HCT116 (cell line): ENCODE measurements around the gene ITPR1. TPM values are rescaled to one million over a fixed set of nuclear protein-coding genes. Genes with fewer than 3 reads are reported as not detected.

Source experiments
- ATAC-seq: fragments of 200-7000 bp; cut with Tn5 transposase; 2 replicates; pipeline ENCODE4 v1.9.1; 2020; ENCODE audit warnings: mild to moderate bottlenecking, moderate library complexity
- BruUV-seq: library from RNA; stranded (reverse); fragments of 400-500 nt; replicated peaks from 2 replicates; lab custom pipeline; 2021; lab: Mats Ljungman, UMichigan
- CTCF ChIA-PET: fragments of 300-600 bp; sonication (Branson Sonifier 250); formaldehyde crosslinking; loops from one replicate; lab custom pipeline; 2021; ENCODE audit warnings: antibody characterized with exemption; lab: Charles Lee
- POLR2A ChIA-PET: fragments of 300-600, 350-600 bp; sonication (Branson Sonifier 250); formaldehyde crosslinking; loops from one replicate; lab custom pipeline; 2021; ENCODE audit warnings: antibody characterized with exemption; lab: Charles Lee
- RAD21 ChIA-PET, 2 experiments: fragments of 300-600 bp; sonication (Branson Sonifier 250); formaldehyde crosslinking; loops; one replicate each; lab custom pipeline; 2023; ENCODE audit warnings: low total read pairs in 2 of 2; ENCODE audit not compliant: uncharacterized antibody in 2 of 2, unreplicated experiment in 2 of 2, low non-redundant PET in 1 of 2; lab: Charles Lee
- DNase-seq: peaks from one replicate; pipeline ENCODE4 v3.0.0-alpha.2; 2010; ENCODE audit warnings: low read depth, low spot score
- H2AFZ ChIP-seq: fragments of 200-600 bp; shearing (Covaris generic), sonication (generic); 2 replicates; pipeline ENCODE4 v1.6.1; 2017; ENCODE audit warnings: low read depth, mixed run types, mixed read lengths, antibody characterized with exemption, low read length; ENCODE audit not compliant: poor library complexity, severe bottlenecking
- H3K27ac ChIP-seq: 2 replicates; pipeline ENCODE4 v1.5.1; 2012; ENCODE audit warnings: low read depth, low read length
- H3K27me3 ChIP-seq: fragments of 200-600 bp; sonication (generic); 2 replicates; pipeline ENCODE4 v1.6.1; 2016; ENCODE audit warnings: mixed run types, low read length, mixed read lengths; ENCODE audit not compliant: insufficient read depth
- H3K36me3 ChIP-seq, 2 experiments: fragments of 200-500 bp in 1 of 2; fragments of 200-600 bp in 1 of 2; sonication (Bioruptor generic) in 1 of 2; sonication (generic) in 1 of 2; 2 replicates each; pipeline versions ENCODE4 v1.5.1 to v1.6.1; 2014 to 2016; ENCODE audit warnings: low read length in 2 of 2, inconsistent platforms in 1 of 2, mixed read lengths in 1 of 2, mixed run types in 1 of 2; ENCODE audit not compliant: insufficient read depth in 2 of 2, control insufficient read depth in 1 of 2
- H3K4me1 ChIP-seq, 2 experiments: fragments of 200-600 bp in 1 of 2; sonication (generic) in 1 of 2; 2 replicates each; pipeline versions ENCODE4 v1.5.1 to v1.6.1; 2012 to 2017; ENCODE audit warnings: low read length in 2 of 2, inconsistent platforms in 1 of 2, mild to moderate bottlenecking in 1 of 2, mixed read lengths in 1 of 2, mixed run types in 1 of 2, moderate library complexity in 1 of 2; ENCODE audit not compliant: insufficient read depth in 2 of 2, control insufficient read depth in 1 of 2
- H3K4me2 ChIP-seq: fragments of 200-600 bp; sonication (generic); 2 replicates; pipeline ENCODE4 v1.6.1; 2017; ENCODE audit warnings: mixed run types, low read length, mixed read lengths
- H3K4me3 ChIP-seq, 2 experiments: fragments of 200-600 bp in 1 of 2; sonication (generic) in 1 of 2; replicated peaks in 1 of 2; 2 replicates each; pipeline ENCODE4 v1.5.1; 2011 to 2016; ENCODE audit warnings: low read length in 2 of 2, control low read depth in 1 of 2, low read depth in 1 of 2, mild to moderate bottlenecking in 1 of 2, mixed read lengths in 1 of 2, mixed run types in 1 of 2
- H3K79me2 ChIP-seq: fragments of 200-600 bp; sonication (generic); 2 replicates; pipeline ENCODE4 v1.6.1; 2017; ENCODE audit warnings: mild to moderate bottlenecking, mixed run types, low read length, moderate library complexity, mixed read lengths; ENCODE audit not compliant: insufficient read depth
- H3K9ac ChIP-seq: fragments of 200-600 bp; sonication (generic); 2 replicates; pipeline ENCODE4 v1.6.1; 2016; ENCODE audit warnings: low read length, mixed read lengths
- H3K9me2 ChIP-seq: fragments of 200-600 bp; sonication (generic), shearing (Covaris generic); 2 replicates; pipeline ENCODE4 v1.6.1; 2017; ENCODE audit warnings: mixed run types, mild to moderate bottlenecking, moderate library complexity; ENCODE audit not compliant: insufficient read depth
- H3K9me3 ChIP-seq, 2 experiments: fragments of 200-500 bp in 1 of 2; fragments of 200-600 bp in 1 of 2; sonication (Bioruptor generic) in 1 of 2; sonication (generic) in 1 of 2; 2 replicates each; pipeline ENCODE4 v1.6.1; 2014 to 2017; ENCODE audit warnings: low read length in 2 of 2, mixed read lengths in 2 of 2, inconsistent platforms in 1 of 2, low read depth in 1 of 2, mild to moderate bottlenecking in 1 of 2, mixed run types in 1 of 2, moderate library complexity in 1 of 2; ENCODE audit not compliant: control insufficient read depth in 1 of 2, insufficient read depth in 1 of 2
- H4K20me1 ChIP-seq: fragments of 200-600 bp; sonication (generic), shearing (Covaris generic); 2 replicates; pipeline ENCODE4 v1.6.1; 2017; ENCODE audit warnings: mixed run types, mild to moderate bottlenecking, moderate library complexity; ENCODE audit not compliant: insufficient read depth
- CBX3 ChIP-seq: IDR thresholded peaks from 2 replicates; pipeline ENCODE4 v1.6.1; 2012; ENCODE audit warnings: low read depth
- ELF1 ChIP-seq: IDR thresholded peaks from 2 replicates; pipeline ENCODE4 v1.6.1; 2012; ENCODE audit warnings: low read depth, borderline replicate concordance
- EZH2 ChIP-seq: fragments of 200-600 bp; sonication (generic); IDR thresholded peaks from 2 replicates; pipeline ENCODE4 v1.6.1; 2017; ENCODE audit warnings: antibody characterized with exemption, mixed run types
- EZH2phosphoT487 ChIP-seq: fragments of 200-600 bp; IDR thresholded peaks from 2 replicates; pipeline ENCODE4 v1.6.1; 2018; ENCODE audit warnings: antibody characterized with exemption, borderline replicate concordance
- FOSL1 ChIP-seq: IDR thresholded peaks from 2 replicates; pipeline ENCODE4 v1.6.1; 2012; ENCODE audit warnings: low read depth
- MAX ChIP-seq: IDR thresholded peaks from 2 replicates; pipeline ENCODE4 v1.6.1; 2012
- POLR2A ChIP-seq: IDR thresholded peaks from 2 replicates; pipeline ENCODE4 v1.7.0; 2011; ENCODE audit warnings: borderline replicate concordance; ENCODE audit not compliant: insufficient read depth, insufficient read length; ENCODE audit errors: extremely low read depth
- REST ChIP-seq: IDR thresholded peaks from 2 replicates; pipeline ENCODE4 v1.6.1; 2012; ENCODE audit warnings: low read depth
- SIN3A ChIP-seq: IDR thresholded peaks from 2 replicates; pipeline ENCODE4 v1.6.1; 2012; ENCODE audit warnings: low read depth
- SP1 ChIP-seq: IDR thresholded peaks from 2 replicates; pipeline ENCODE4 v1.6.1; 2012; ENCODE audit warnings: low read depth
- SRF ChIP-seq: IDR thresholded peaks from 2 replicates; pipeline ENCODE4 v1.6.1; 2012; ENCODE audit warnings: low read depth
- TCF7L2 ChIP-seq: IDR thresholded peaks from 2 replicates; pipeline ENCODE4 v1.7.0; 2011; ENCODE audit warnings: borderline replicate concordance, inconsistent platforms; ENCODE audit not compliant: insufficient read depth, insufficient read length; ENCODE audit errors: extremely low read depth
- ZBTB33 ChIP-seq: IDR thresholded peaks from 2 replicates; pipeline ENCODE4 v1.6.1; 2011; ENCODE audit warnings: mild to moderate bottlenecking, low read length, moderate library complexity; ENCODE audit not compliant: insufficient replicate concordance; ENCODE audit errors: extremely low read depth
- ZFX ChIP-seq: fragments of 450-650 bp; IDR thresholded peaks from 2 replicates; pipeline ENCODE4 v1.6.1; 2017
- intact Hi-C: fragments of 100-400 bp; cut with micrococcal nuclease; formaldehyde crosslinking; loops from 2 replicates; pipeline ENCODE4 v1.10.0; 2022
- total RNA-seq: library from RNA; stranded (reverse); gene quantifications from one replicate; pipeline ENCODE4 v1.2.1, GENCODE V29; 2021; ENCODE audit not compliant: unreplicated experiment
- TF ChIP-seq, protein P1 (sequence below): IDR thresholded peaks from 2 replicates; pipeline ENCODE4 v1.6.1; 2012

Gene ITPR1
- total RNA-seq, 1 experiment from 2014 or later: 9.2 TPM

DNA sequence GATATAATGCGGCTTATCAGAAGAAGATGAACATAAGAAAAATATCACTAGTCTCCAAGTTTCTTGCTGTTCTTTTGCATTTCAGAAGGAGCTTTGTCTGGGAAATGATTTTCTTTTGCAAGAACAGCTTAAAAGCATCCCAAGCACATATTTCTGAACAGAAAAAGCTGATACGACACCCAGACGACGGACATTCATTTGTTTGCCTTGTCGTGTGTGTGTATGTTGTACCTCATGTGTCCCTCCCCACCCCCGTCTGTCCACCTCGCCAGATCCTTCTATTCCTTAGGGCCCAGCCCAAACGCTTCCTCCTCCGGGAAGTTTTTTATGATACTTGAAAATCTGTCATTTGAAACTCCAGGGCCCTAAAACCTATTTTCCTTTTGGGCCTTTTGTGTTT lies 8.8 kb downstream of the ITPR1 start:
- CTCF ChIA-PET: no interaction called here

More for the DNA sequence above, 8.8 kb downstream of the ITPR1 start:
- no peaks in the 10 kb centered on the region for H4K20me1 ChIP-seq
- H2AFZ ChIP-seq: no peak overlapping the region
- no peak for TF ChIP-seq EZH2
- no peak for TF ChIP-seq FOSL1
- no peak for TF ChIP-seq SIN3A
- TF ChIP-seq SRF: no peak
- no peak for TF ChIP-seq ZFX
- TF ChIP-seq CBX3: no peak
- no peak for TF ChIP-seq REST
- TF ChIP-seq, protein P1, sequence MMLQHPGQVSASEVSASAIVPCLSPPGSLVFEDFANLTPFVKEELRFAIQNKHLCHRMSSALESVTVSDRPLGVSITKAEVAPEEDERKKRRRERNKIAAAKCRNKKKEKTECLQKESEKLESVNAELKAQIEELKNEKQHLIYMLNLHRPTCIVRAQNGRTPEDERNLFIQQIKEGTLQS: no peak
- no peak for TF ChIP-seq TCF7L2
- TF ChIP-seq MAX: no peak
- TF ChIP-seq SP1: no peak
- TF ChIP-seq EZH2phosphoT487: no peak
- TF ChIP-seq POLR2A: no peak
- no peak for TF ChIP-seq ELF1
- no peak for TF ChIP-seq ZBTB33
- no peaks in the 10 kb centered on the region for H3K9me3 ChIP-seq
- intact Hi-C loops: no loop called here
- H3K79me2 ChIP-seq: no peaks in the 10 kb centered on the region
- POLR2A ChIA-PET: interaction anchor here (1.3 kb wide), 1 partner anchor 9 kb away, joined by 4 read pairs; the partner anchor contains the start of gene ITPR1
- H3K27me3 ChIP-seq: no peaks in the 10 kb centered on the region
- no peaks in the 10 kb centered on the region for H3K36me3 ChIP-seq
- no peak overlapping the region for H3K4me3 ChIP-seq
- H3K27ac ChIP-seq: no peak overlapping the region
- no peaks in the 10 kb centered on the region for H3K9me2 ChIP-seq
- no peak for DNase-seq
- H3K4me2 ChIP-seq: no peak overlapping the region
- RAD21 ChIA-PET: no interaction called here
- no TSS peak for BruUV-seq
- no peaks in the 10 kb centered on the region for H3K4me1 ChIP-seq
- H3K9ac ChIP-seq: no peak overlapping the region
- ATAC-seq: no peak
